SK-N-SH (cell line): ENCODE results near the gene MLANA. TPM values are rescaled to one million over a fixed set of nuclear protein-coding genes. Genes with fewer than 3 reads are reported as not detected.

ENCODE experiments used
- CTCF ChIA-PET: fragments of 300-600, 350-600 bp; formaldehyde crosslinking; extraction: SDS; loops from one replicate; lab custom pipeline; 2021; lab: Yijun Ruan, JAX
- POLR2A ChIA-PET: fragments of 350-600 bp; sonication (Branson Sonifier 250); formaldehyde crosslinking; extraction: SDS; loops from one replicate; lab custom pipeline; 2020; ENCODE audit warnings: antibody characterized with exemption, inconsistent platforms; lab: Yijun Ruan, JAX
- DNase-seq: peaks from one replicate; pipeline ENCODE4 v3.0.0; 2012
- H2AFZ ChIP-seq: fragments of 200-600 bp; sonication (generic); 2 replicates; pipeline ENCODE4 v1.8.1; 2016; ENCODE audit warnings: antibody characterized with exemption, mild to moderate bottlenecking, low read depth
- H3F3A ChIP-seq: fragments of 200-600 bp; sonication (generic); replicated peaks from 2 replicates; pipeline ENCODE3; 2016; ENCODE audit warnings: antibody characterized with exemption, mild to moderate bottlenecking; ENCODE audit not compliant: insufficient read depth
- H3K27ac ChIP-seq, 2 experiments: fragments of 200-500 bp in 1 of 2; fragments of 200-600 bp in 1 of 2; sonication (Bioruptor generic) in 1 of 2; sonication (generic), shearing (Covaris generic) in 1 of 2; 2 replicates each; pipeline versions ENCODE4 v1.5.1 to v1.6.1; 2014 to 2016; ENCODE audit warnings: low read depth in 2 of 2, inconsistent platforms in 1 of 2, low read length in 1 of 2, mild to moderate bottlenecking in 1 of 2, mixed read lengths in 1 of 2
- H3K27me3 ChIP-seq: fragments of 200-600 bp; sonication (generic), shearing (Covaris generic); 2 replicates; pipeline ENCODE4 v1.6.1; 2016; ENCODE audit warnings: mixed run types; ENCODE audit not compliant: insufficient read depth
- H3K36me3 ChIP-seq, 2 experiments: fragments of 200-500 bp in 1 of 2; fragments of 200-600 bp in 1 of 2; sonication (Bioruptor generic) in 1 of 2; sonication (generic) in 1 of 2; replicated peaks in 1 of 2; 2 replicates each; pipeline versions ENCODE3 to v1.5.1; 2014 to 2016; ENCODE audit warnings: low read length in 1 of 2, mild to moderate bottlenecking in 1 of 2; ENCODE audit not compliant: insufficient read depth in 2 of 2, control insufficient read depth in 1 of 2
- H3K4me1 ChIP-seq, 2 experiments: fragments of 200-500 bp in 1 of 2; fragments of 200-600 bp in 1 of 2; sonication (Bioruptor generic) in 1 of 2; sonication (generic), shearing (Covaris generic) in 1 of 2; 2 replicates each; pipeline versions ENCODE4 v1.5.1 to v1.6.1; 2014 to 2016; ENCODE audit warnings: low read depth in 1 of 2, low read length in 1 of 2, mixed run types in 1 of 2; ENCODE audit not compliant: insufficient read depth in 2 of 2, control insufficient read depth in 1 of 2
- H3K4me2 ChIP-seq: fragments of 200-600 bp; sonication (generic), shearing (Covaris generic); 2 replicates; pipeline ENCODE4 v1.6.1; 2017; ENCODE audit warnings: mixed run types
- H3K4me3 ChIP-seq, 2 experiments: fragments of 200-500 bp in 1 of 2; fragments of 200-600 bp in 1 of 2; sonication (Bioruptor generic) in 1 of 2; sonication (generic), shearing (Covaris generic) in 1 of 2; 2 replicates each; pipeline versions ENCODE4 v1.5.1 to v1.8.1; 2014 to 2016; ENCODE audit warnings: low read depth in 2 of 2, inconsistent platforms in 1 of 2, low read length in 1 of 2, mild to moderate bottlenecking in 1 of 2, mixed read lengths in 1 of 2, moderate library complexity in 1 of 2
- H3K79me2 ChIP-seq: fragments of 200-600 bp; sonication (generic); 2 replicates; pipeline ENCODE4 v1.8.1; 2017; ENCODE audit warnings: mild to moderate bottlenecking; ENCODE audit not compliant: insufficient read depth
- H3K9ac ChIP-seq: fragments of 200-600 bp; sonication (generic); 2 replicates; pipeline ENCODE4 v1.6.1; 2017; ENCODE audit warnings: mixed run types
- H3K9me2 ChIP-seq: fragments of 200-600 bp; sonication (generic); 2 replicates; pipeline ENCODE4 v1.6.1; 2017; ENCODE audit warnings: mixed run types
- H3K9me3 ChIP-seq: fragments of 200-600 bp; sonication (generic); 2 replicates; pipeline ENCODE4 v1.6.1; 2017; ENCODE audit warnings: mixed run types, mild to moderate bottlenecking, moderate library complexity
- H4K20me1 ChIP-seq: fragments of 200-600 bp; sonication (generic); 2 replicates; pipeline ENCODE4 v1.6.1; 2017; ENCODE audit warnings: mild to moderate bottlenecking, mixed run types; ENCODE audit not compliant: insufficient read depth
- ELF1 ChIP-seq: IDR thresholded peaks from 2 replicates; pipeline ENCODE4 v1.4.0; 2012
- EP300 ChIP-seq, 2 experiments: IDR thresholded peaks; 2 replicates each; pipeline versions ENCODE4 v1.4.0 to v1.6.1; 2012; ENCODE audit warnings: borderline replicate concordance in 1 of 2, low read depth in 1 of 2, low read length in 1 of 2
- EZH2phosphoT487 ChIP-seq: fragments of 200-600 bp; sonication (generic); IDR thresholded peaks from 2 replicates; pipeline ENCODE4 v1.6.1; 2017; ENCODE audit warnings: low read depth, mixed run types, mild to moderate bottlenecking, antibody characterized with exemption, moderate library complexity, borderline replicate concordance
- IRF3 ChIP-seq: fragments of 150-350 bp; IDR thresholded peaks from 2 replicates; pipeline ENCODE4 v1.6.1; 2016; ENCODE audit warnings: mild to moderate bottlenecking, low read depth, low read length
- POLR2AphosphoS5 ChIP-seq: IDR thresholded peaks from 2 replicates; pipeline ENCODE4 v1.6.1; 2012; ENCODE audit warnings: low read depth, low read length
- SMC3 ChIP-seq: IDR thresholded peaks from 2 replicates; pipeline ENCODE4 v1.6.1; 2012; ENCODE audit warnings: low read depth, low read length, improper control_type of control experiment
- TAF1 ChIP-seq: IDR thresholded peaks from 2 replicates; pipeline ENCODE4 v1.6.1; 2012; ENCODE audit warnings: low read depth, mild to moderate bottlenecking, low read length, moderate library complexity, borderline replicate concordance
- TCF12 ChIP-seq: IDR thresholded peaks from 2 replicates; pipeline ENCODE4 v1.4.0; 2012
- USF2 ChIP-seq: fragments of 150-350 bp; IDR thresholded peaks from 2 replicates; pipeline ENCODE4 v1.6.1; 2017; ENCODE audit warnings: antibody characterized with exemption, low read length, low read depth, borderline replicate concordance
- YY1 ChIP-seq: IDR thresholded peaks from 2 replicates; pipeline ENCODE4 v1.4.0; 2012; ENCODE audit warnings: low read depth, mild to moderate bottlenecking
- ZBTB33 ChIP-seq: IDR thresholded peaks from 2 replicates; pipeline ENCODE4 v1.4.0; 2012; ENCODE audit warnings: low read depth, borderline replicate concordance
- WGBS: methylation state at CpG from one replicate; pipeline ENCODE4 v1.1.6; 2017; ENCODE audit warnings: low lambda C conversion rate; 5-methylcytosine and 5-hydroxymethylcytosine counted together
- polyA plus RNA-seq, 3 experiments: library from polyadenylated mRNA; depleted of rRNA; stranded (reverse); fragments of >200 nt; gene quantifications; 2 replicates each; pipeline ENCODE4 v1.2.3, GENCODE V29; 2012

MLANA gene
- polyA plus RNA-seq, 1 of the 3 experiments (the other 2 are of a cell fraction), result not detected

GRCh38 chr9:5842929-5843793, 47.5 kb upstream of the MLANA start:
- no peaks in the 10 kb centered on the region for H3K27me3 ChIP-seq
- H3K4me2 ChIP-seq, result no peak overlapping the region; the same call in 1 of the 2 replicates
- no peak overlapping the region for H3K9ac ChIP-seq
- ChIA-PET CTCF (interaction anchor here (1.0 to 4.1 kb wide), 2 partner anchors 8 to 10 kb away, joined by 3 to 23 read pairs; partner anchors contain the start of gene ERMP1), POLR2A (no interaction called here)
- H3K79me2 ChIP-seq, result no peaks in the 10 kb centered on the region
- peaks cover 7 to 9% of the 10 kb centered on the region in 2 experiments; a peak in 2 of 4 replicates for H3K4me1 ChIP-seq
- no peak overlapping the region for H3K4me3 ChIP-seq
- DNase-seq, result no peak
- no peak overlapping the region for H2AFZ ChIP-seq
- H4K20me1 ChIP-seq, result no peaks in the 10 kb centered on the region
- no peaks in the 10 kb centered on the region for H3F3A ChIP-seq
- H3K9me2 ChIP-seq, result no peaks in the 10 kb centered on the region
- H3K9me3 ChIP-seq, result no peaks in the 10 kb centered on the region
- 91% methylated on average over 5 of the region's 5 CpGs for WGBS
- H3K27ac ChIP-seq, result no peak overlapping the region
- no peaks in the 10 kb centered on the region for H3K36me3 ChIP-seq
- TF ChIP-seq ELF1 (no peak), TAF1 (no peak), POLR2AphosphoS5 (no peak), EZH2phosphoT487 (no peak), USF2 (no peak), YY1 (no peak), IRF3 (no peak), TCF12 (no peak), SMC3 (no peak), ZBTB33 (no peak), EP300 (IDR thresholded peaks at IDR 0.05; ENCODE audit: borderline replicate concordance in 1 of 2, low read depth in 1 of 2, low read length in 1 of 2) (no peak)
